Inferior parietal cortex (tissue), 1 donor: Measurements from ENCODE around the gene C1QTNF5.

ENCODE experiments used
- DNase-seq: peaks from one replicate; pipeline ENCODE4 v3.0.0-alpha.2; 2016; ENCODE audit errors: extremely low spot score

Gene C1QTNF5

GRCh38 chr11:119318240-119319135, 22.2 kb downstream of the C1QTNF5 start:
- no peak for DNase-seq

GRCh38 chr11:119317592-119318239, 23.0 kb downstream of the C1QTNF5 start:
- DNase-seq, result no peak

DNA sequence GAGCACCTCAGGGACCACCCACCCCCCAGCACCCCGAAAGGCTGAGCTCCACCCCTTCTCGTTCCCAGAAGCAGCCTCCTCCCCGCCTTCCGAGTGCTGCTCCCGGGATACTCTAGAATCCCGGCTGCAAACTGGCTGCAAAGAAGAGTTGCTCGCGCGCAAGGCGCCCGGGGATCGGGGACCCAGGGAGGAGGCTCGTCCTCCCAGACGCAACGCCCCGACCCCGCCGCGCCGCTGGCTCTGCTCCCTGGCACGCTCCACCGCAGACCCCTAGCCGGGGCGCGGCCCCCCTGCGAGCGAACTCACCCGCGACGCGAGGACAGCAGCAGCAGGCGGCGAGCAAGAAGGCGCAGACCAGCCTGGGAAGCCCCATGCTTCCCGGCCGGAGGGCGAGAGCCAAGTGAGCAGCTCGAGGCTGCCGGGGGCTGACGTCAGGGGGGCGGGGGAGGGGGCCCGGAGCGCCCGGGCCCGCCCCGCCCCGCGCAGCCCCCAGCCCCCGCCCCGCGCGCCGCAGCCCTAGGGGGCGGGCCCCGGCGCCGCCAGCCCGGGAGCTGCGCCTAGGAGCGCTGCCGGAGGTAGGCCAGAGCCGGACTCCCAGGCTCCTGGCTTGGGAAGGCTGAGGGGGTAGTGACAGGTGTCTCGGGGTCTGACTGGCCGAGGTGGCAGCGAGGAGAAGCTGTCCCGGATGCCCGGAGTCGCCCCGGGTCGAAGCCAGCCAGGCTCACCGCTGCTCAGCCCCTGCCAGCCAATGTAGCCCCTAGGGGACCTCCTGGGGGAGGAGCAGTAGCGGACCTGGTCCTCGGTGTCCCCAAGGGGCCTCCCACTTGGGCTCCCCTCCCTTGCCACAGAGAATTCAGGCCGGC, 23.7 kb downstream of the C1QTNF5 start, which contains the start of gene MCAM:
TSS of gene MCAM (minus strand) at position 402 of the 863 bp plus-strand sequence. CDS start at position 373, 29 bp downstream.
- DNase-seq, result no peak

GRCh38 chr11:119316016-119316728, 24.5 kb downstream of the C1QTNF5 start:
- peak; percentile 47 for DNase-seq

DNA sequence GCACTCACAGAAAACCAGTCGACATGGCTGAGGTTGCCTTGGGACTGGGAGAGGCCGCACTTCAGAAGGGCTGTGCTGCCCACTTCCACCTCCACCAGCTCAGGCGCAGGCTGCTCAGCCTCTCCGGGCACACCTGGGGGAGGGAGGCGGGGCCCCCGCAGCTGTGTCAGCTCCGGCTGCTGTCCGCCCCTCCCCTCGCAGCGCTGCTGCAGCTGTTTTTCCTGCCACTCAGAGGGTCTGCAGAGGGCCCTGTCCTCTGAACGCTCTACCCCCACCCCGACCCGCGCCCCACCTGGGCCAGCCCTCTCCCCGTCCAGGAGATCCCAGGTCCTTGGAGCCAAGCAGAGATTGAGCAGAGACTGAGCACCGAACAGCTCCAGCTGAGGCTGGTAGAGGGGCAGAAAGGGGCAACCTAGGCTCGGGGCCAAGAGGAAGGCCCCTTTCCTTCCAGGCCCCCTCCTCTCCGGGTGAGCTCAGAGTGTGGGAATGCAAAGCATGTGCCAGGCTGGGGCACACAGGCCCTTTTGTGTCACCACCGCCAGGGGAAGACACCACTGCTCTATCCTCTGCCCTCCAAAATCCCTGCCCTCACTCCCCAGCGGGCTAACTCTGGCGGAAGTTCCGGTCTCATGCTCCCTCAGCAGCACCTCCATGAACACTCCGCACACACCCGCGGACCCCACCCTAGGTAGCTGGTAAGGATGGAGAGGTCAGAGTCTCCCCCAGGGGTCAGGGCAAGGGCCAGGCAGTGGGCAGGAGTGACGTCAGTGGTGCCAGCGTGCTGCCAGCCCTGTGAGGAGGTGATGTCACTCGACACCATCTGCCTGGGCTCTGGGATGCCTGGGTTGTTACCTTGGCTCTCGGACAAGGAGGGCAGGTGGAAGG, 25.3 kb downstream of the C1QTNF5 start:
- no peak for DNase-seq

DNA sequence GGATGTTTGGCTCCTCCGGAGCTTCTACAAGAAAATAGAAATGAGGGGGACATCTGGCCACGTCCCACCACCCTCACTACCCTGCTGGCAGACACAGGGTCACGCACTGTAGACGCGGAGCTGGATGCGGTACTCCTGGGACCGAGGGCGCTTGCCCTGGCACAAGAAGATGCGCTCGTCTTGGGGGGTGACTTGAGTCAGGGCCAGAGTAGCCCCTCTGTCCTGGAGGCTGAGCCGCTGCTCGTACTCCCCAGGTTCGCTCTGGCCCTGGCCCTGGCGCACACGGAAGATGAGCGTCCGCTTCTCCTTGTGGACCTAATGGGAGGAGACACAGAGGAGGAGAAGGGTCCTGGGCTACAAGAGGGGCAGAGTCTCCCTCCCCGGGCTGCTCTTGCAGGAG, 26.0 kb downstream of the C1QTNF5 start:
- no peak for DNase-seq

- no peak for DNase-seq
Measured at GRCh38 chr11:119310682-119311052, 30.0 kb downstream of the C1QTNF5 start.

- DNase-seq, result no peak
Measured at GRCh38 chr11:119309953-119310681, 30.6 kb downstream of the C1QTNF5 start.

DNA sequence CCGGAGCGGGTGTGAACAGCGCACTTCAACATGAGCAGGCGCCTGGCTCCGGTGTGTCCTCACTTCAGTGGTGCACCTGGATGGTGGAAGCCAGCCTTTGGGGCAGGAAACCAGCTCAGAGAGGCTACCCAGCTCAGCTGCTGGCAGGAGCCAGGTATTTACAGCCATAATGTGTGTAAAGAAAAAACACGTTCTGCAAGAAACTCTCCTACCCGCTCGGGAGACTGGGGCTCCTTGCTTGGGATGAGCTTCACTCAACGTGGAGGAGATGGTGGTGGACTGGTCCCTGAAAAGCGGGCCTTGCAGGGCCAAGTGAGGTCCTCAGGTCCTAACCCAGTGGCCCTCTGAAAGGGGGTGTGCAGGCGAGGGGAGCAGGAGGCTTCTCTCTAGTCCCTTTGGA, 31.3 kb downstream of the C1QTNF5 start:
- no peak for DNase-seq

GRCh38 chr11:119307974-119308373, 32.7 kb downstream of the C1QTNF5 start:
- DNase-seq, result no peak

DNA sequence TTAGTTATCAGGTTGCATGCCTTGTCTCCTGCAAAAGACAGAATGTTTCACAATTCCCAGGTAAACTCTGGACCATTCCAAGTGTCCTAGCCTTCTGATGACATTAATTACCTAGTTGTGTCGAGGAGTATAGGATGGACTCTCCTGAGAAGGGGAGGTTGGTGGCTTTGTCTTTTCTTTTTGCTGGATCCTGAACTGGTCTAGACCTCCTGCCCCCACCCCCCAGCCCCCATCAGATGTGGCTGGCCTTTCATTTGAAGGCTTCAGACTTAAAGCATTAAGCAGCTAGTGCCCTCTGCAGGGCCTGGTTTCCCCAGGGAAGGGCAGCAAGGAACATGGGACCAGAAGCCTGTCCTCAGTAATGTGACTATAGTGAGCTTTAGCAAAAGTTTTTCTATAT, 33.5 kb downstream of the C1QTNF5 start:
- no peak for DNase-seq

GRCh38 chr11:119306373-119306890, 34.3 kb downstream of the C1QTNF5 start:
- no peak for DNase-seq

GRCh38 chr11:119305556-119306372, 34.9 kb downstream of the C1QTNF5 start:
- DNase-seq, result no peak

DNA sequence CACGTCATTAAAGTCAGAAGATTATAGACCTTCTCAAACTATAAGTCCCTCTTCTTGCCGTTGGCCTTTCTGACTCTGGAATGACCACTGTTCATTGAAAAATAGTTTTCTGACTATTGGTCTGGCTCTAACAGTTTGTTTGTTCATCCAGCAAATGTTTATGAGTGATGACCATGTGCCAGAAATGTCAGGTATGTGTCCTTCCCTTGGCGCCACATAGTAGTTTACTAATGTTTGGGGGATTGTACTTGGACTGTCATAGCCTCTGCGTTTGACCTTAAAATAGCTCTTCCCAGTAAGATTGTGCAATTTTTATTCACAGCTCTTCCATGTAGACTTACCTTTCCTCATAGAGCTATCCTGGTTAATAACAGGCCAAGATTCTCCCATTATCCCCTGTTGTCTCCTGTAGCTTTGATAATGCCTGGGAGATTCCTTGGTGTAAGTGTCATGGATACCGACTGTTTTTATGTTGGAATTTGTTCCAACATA, 37.4 kb downstream of the C1QTNF5 start:
- DNase-seq, result no peak

DNA sequence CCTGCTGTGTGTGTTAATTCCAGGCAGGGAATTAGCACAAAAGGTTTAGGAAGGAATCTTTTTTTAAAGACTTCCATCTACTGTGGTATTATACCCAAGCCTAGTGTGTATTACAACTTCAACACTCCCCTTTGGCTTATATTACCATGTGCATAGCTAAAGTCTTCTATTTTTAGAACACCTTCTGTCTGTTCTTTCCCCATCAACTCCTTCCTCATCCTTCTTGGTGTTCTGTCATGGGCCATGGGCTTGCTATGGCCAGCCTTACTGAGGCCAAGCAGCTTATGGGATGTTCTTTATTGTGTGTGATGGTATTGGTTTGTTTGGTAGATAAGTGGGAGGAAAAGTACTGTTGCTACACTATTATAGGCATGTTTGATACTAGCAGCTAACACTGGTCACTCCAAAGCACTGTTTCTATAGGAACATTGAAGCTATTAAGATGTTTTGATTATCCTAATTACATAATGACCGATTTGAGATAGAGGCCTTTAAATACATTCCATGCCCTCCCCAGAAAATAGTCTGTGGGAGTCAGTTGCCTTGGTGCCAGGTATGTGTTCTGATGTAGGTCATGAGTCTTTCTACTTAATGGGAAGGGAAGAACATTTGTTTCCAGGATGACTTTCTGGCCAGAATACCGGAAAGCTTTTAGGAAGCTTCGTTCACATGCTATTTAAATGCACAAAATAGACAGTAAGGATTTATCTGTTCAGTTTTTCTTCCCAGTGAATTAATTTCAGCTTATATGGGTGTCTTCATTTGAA, 40.3 kb downstream of the C1QTNF5 start:
- DNase-seq, result no peak

DNA sequence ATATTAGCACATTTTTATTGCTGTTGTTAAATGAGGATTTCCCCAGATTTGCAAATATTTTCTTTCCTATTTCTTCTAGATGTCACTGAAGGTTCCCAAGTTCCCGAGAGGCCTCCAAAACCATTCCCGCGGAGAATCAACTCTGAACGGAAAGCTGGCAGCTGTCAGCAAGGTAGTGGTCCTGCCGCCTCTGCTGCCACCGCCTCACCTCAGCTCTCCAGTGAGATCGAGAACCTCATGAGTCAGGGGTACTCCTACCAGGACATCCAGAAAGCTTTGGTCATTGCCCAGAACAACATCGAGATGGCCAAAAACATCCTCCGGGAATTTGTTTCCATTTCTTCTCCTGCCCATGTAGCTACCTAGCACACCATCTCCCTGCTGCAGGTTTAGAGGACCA, 41.3 kb downstream of the C1QTNF5 start:
- no peak for DNase-seq

DNA sequence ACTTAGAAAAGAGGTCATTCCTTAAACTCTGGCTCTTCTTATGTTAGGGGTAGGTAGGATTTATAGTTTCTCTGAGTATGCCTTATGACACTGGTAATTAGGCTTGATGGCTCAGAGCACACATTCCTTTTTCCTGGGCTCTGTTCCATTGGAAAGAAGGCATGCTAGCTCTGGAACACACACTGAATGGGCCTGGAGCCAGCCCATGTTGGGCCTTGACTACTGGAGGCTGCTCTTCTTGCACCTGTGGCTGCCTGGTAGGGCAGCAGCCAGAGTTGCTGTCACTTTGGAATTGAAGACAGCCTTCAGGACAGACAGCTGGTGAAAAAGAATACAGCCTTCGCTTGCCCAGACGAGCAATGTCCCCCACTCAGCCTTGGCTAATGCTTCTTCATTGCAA, 42.0 kb downstream of the C1QTNF5 start:
- no peak for DNase-seq

DNA sequence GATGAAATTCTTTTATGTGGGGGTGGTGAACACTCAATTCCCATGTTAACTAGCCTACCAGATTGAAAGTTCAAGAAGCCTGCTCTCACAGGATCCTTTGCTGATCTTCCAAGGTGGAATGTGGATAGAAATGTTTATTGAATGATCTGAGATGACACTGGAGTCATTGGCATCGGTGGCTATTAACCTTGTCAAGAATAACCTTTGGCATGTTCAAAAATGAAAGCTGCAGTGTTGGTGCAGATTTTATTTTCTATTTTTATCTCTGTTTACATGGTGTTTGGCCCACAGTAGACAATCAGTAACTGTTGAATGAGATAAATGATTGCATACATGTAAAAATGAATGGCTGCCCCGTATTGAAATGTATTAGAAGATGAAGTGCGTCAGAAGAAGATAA, 42.7 kb downstream of the C1QTNF5 start:
- DNase-seq, result no peak
